HepG2 (cell line): ENCODE results near the gene PDZD7. TPM values are rescaled to one million over a fixed set of nuclear protein-coding genes. Genes with fewer than 3 reads are reported as not detected.

Experiments used
- CC2D1A ChIP-seq: sonication (generic); formaldehyde crosslinking; IDR thresholded peaks from 2 replicates; pipeline ENCODE4 v1.8.1; 2023; ENCODE audit warnings: mild to moderate bottlenecking, missing genetic modification reagents
- CCDC6 ChIP-seq: sonication (generic); formaldehyde crosslinking; IDR thresholded peaks from 2 replicates; pipeline ENCODE4 v1.8.1; 2022; ENCODE audit warnings: mild to moderate bottlenecking, missing genetic modification reagents, moderate library complexity
- CREB1 ChIP-seq, 2 experiments: fragments of 450-650 bp in 1 of 2; IDR thresholded peaks; 2 replicates each; pipeline ENCODE4 v1.6.1; 2016 to 2017; ENCODE audit warnings: control low read depth in 1 of 2, mild to moderate bottlenecking in 1 of 2, missing compliant biosample characterization in 1 of 2, missing genetic modification characterization in 1 of 2
- CREM ChIP-seq, 2 experiments: sonication (generic) in 1 of 2; formaldehyde crosslinking in 1 of 2; IDR thresholded peaks; 2 replicates each; pipeline versions ENCODE4 v1.4.0 to v1.6.1; 2016 to 2020; ENCODE audit warnings: antibody characterized with exemption in 1 of 2, mild to moderate bottlenecking in 1 of 2, missing genetic modification reagents in 1 of 2
- E2F5 ChIP-seq: sonication (generic); formaldehyde crosslinking; conservative IDR thresholded peaks from 2 replicates; pipeline ENCODE4 v1.4.0; 2020; ENCODE audit warnings: missing genetic modification reagents
- HNF4G ChIP-seq, 2 experiments: sonication (generic) in 1 of 2; formaldehyde crosslinking in 1 of 2; IDR thresholded peaks; 2 replicates each; pipeline versions ENCODE4 v1.4.0 to v1.6.1; 2011 to 2020; ENCODE audit warnings: borderline replicate concordance in 2 of 2, low read depth in 2 of 2, mild to moderate bottlenecking in 2 of 2, low read length in 1 of 2, missing genetic modification reagents in 1 of 2, moderate library complexity in 1 of 2
- HNRNPLL ChIP-seq: fragments of 200-400 bp; formaldehyde crosslinking; IDR thresholded peaks from 2 replicates; pipeline ENCODE4 v1.6.1; 2017; ENCODE audit warnings: mild to moderate bottlenecking, low read depth, low read length; ENCODE audit not compliant: poor library complexity, severe bottlenecking
- MED8 ChIP-seq: sonication (generic); formaldehyde crosslinking; IDR thresholded peaks from 2 replicates; pipeline ENCODE4 v1.8.1; 2023; ENCODE audit warnings: mild to moderate bottlenecking, missing genetic modification reagents; ENCODE audit not compliant: insufficient replicate concordance
- MLLT10 ChIP-seq: sonication (generic); formaldehyde crosslinking; IDR thresholded peaks from 2 replicates; pipeline ENCODE4 v1.4.0; 2020; ENCODE audit warnings: missing genetic modification reagents
- NCOR1 ChIP-seq: fragments of 200-600 bp; sonication (generic); IDR thresholded peaks from 2 replicates; pipeline ENCODE4 v1.7.0; 2017; ENCODE audit warnings: antibody characterized with exemption, low read length, borderline replicate concordance
- NR1H2 ChIP-seq: sonication (generic); formaldehyde crosslinking; IDR thresholded peaks from 2 replicates; pipeline ENCODE4 v1.8.1; 2022; ENCODE audit warnings: low read depth, missing genetic modification reagents, borderline replicate concordance
- PHF21A ChIP-seq: sonication (generic); formaldehyde crosslinking; IDR thresholded peaks from 2 replicates; pipeline ENCODE4 v1.5.0; 2020; ENCODE audit warnings: mild to moderate bottlenecking, missing genetic modification reagents
- RARA ChIP-seq: IDR thresholded peaks from 2 replicates; pipeline ENCODE4 v1.6.1; 2016; ENCODE audit warnings: missing genetic modification reagents, missing compliant biosample characterization
- RBM22 ChIP-seq: fragments of 200-400 bp; formaldehyde crosslinking; optimal IDR thresholded peaks from 2 replicates; pipeline ENCODE3; 2017; ENCODE audit warnings: mild to moderate bottlenecking, low read length, moderate library complexity
- RXRB ChIP-seq: IDR thresholded peaks from 2 replicates; pipeline ENCODE4 v1.6.1; 2016; ENCODE audit warnings: borderline replicate concordance, missing genetic modification reagents, missing compliant biosample characterization
- SIX1 ChIP-seq: sonication (generic); formaldehyde crosslinking; IDR thresholded peaks from 2 replicates; pipeline ENCODE4 v1.4.0; 2020; ENCODE audit warnings: missing genetic modification reagents, borderline replicate concordance
- SMAD1 ChIP-seq: sonication (generic); formaldehyde crosslinking; IDR thresholded peaks from 2 replicates; pipeline ENCODE4 v1.4.0; 2020; ENCODE audit warnings: missing genetic modification reagents, low read depth, mild to moderate bottlenecking, borderline replicate concordance
- SOX6 ChIP-seq, 2 experiments: fragments of 450-650 bp in 1 of 2; sonication (generic) in 1 of 2; formaldehyde crosslinking in 1 of 2; IDR thresholded peaks; 2 replicates each; pipeline versions ENCODE4 v1.4.0 to v1.6.1; 2017 to 2020; ENCODE audit warnings: antibody characterized with exemption in 1 of 2, mild to moderate bottlenecking in 1 of 2, missing genetic modification reagents in 1 of 2
- SRF ChIP-seq: IDR thresholded peaks from 2 replicates; pipeline ENCODE4 v1.6.1; 2011; ENCODE audit warnings: mild to moderate bottlenecking, low read depth, low read length, moderate library complexity
- TMF1 ChIP-seq: sonication (generic); formaldehyde crosslinking; IDR thresholded peaks from 2 replicates; pipeline ENCODE4 v1.8.1; 2022; ENCODE audit warnings: low read depth, missing genetic modification reagents
- ZNF18 ChIP-seq: sonication (generic); formaldehyde crosslinking; IDR thresholded peaks from 2 replicates; pipeline ENCODE4 v1.8.0; 2022; ENCODE audit warnings: mild to moderate bottlenecking, missing genetic modification reagents; ENCODE audit not compliant: insufficient replicate concordance
- ZNF83 ChIP-seq: sonication (generic); formaldehyde crosslinking; IDR thresholded peaks from 2 replicates; pipeline ENCODE4 v1.4.0; 2020; ENCODE audit warnings: missing genetic modification reagents, mild to moderate bottlenecking, borderline replicate concordance
- ZSCAN31 ChIP-seq: sonication (generic); formaldehyde crosslinking; IDR thresholded peaks from 2 replicates; pipeline ENCODE4 v1.5.0; 2020; ENCODE audit warnings: low read depth, mild to moderate bottlenecking, missing genetic modification reagents
- ZSCAN5A ChIP-seq: sonication (generic); formaldehyde crosslinking; IDR thresholded peaks from 2 replicates; pipeline ENCODE4 v1.8.0; 2022; ENCODE audit warnings: mild to moderate bottlenecking, missing genetic modification reagents, borderline replicate concordance
- polyA plus RNA-seq, 8 experiments: library from polyadenylated mRNA; depleted of rRNA in 3 of 8; stranded (reverse) in 7 of 8; unstranded in 1 of 8; fragments of >200 nt; fragmentation: Illumina TruSeq in 4 of 8; extraction: Trizol in 4 of 8; gene quantifications; 2 replicates each; pipeline versions ENCODE4 v1.2.1 to v1.2.3, GENCODE V29; 2011 to 2016; ENCODE audit warnings: low read depth in 4 of 8, missing spikeins in 1 of 8, mixed read lengths in 1 of 8; ENCODE audit not compliant: insufficient read depth in 1 of 8
- total RNA-seq, 5 experiments: library from RNA; depleted of rRNA; stranded (reverse); fragments of >200 nt; fragmentation: Illumina TruSeq; extraction: Trizol; gene quantifications; 2 replicates each; pipeline ENCODE4 v1.2.3, GENCODE V29; 2016; ENCODE audit warnings: low read depth in 1 of 5

The PDZD7 gene
- total and polyA plus RNA-seq, 2 of the 13 experiments (the other 11 are each of a cell fraction or from before 2014, with no cell fraction given), result 0.58 to 0.73 TPM

- TF ChIP-seq RXRB (CRISPR knock-in tag) (peak; percentile 95), E2F5 (CRISPR knock-in tag) (no peak), HNF4G (IDR thresholded peaks at IDR 0.05; ENCODE audit: borderline replicate concordance, low read depth, low read length) (peak; percentile 91), HNF4G (CRISPR knock-in tag; IDR thresholded peaks at IDR 0.05; ENCODE audit: borderline replicate concordance, low read depth) (peak; percentile 79; the same call in 1 of the 2 replicates), TMF1 (CRISPR knock-in tag) (no peak), SRF (peak; percentile 63; the same call in 1 of the 2 replicates), HNRNPLL (no peak), SIX1 (CRISPR knock-in tag) (peak; percentile 59; the same call in 1 of the 2 replicates), ZSCAN31 (CRISPR knock-in tag) (0 out of 2 replicates have a peak, but pooled peaks have one; percentile 53), NCOR1 (peak; percentile 71; the same call in 1 of the 2 replicates), CREB1 (IDR thresholded peaks at IDR 0.05) (no peak), CREB1 (CRISPR knock-in tag; IDR thresholded peaks at IDR 0.05) (peak; percentile 76), ZSCAN5A (CRISPR knock-in tag) (peak; percentile 77; the same call in 1 of the 2 replicates), NR1H2 (CRISPR knock-in tag) (no peak), PHF21A (CRISPR knock-in tag) (peak; percentile 100), MED8 (peak; percentile 73), CCDC6 (CRISPR knock-in tag) (peak; percentile 95), RBM22 (peak; percentile 36), SMAD1 (CRISPR knock-in tag) (no peak), ZNF83 (CRISPR knock-in tag) (no peak), CREM (IDR thresholded peaks at IDR 0.05) (peak; percentile 88), CREM (CRISPR knock-in tag; IDR thresholded peaks at IDR 0.05) (no peak), MLLT10 (CRISPR knock-in tag) (no peak), SOX6 (IDR thresholded peaks at IDR 0.05) (no peak), SOX6 (CRISPR knock-in tag; IDR thresholded peaks at IDR 0.05) (peak; percentile 92), ZNF18 (CRISPR knock-in tag) (peak; percentile 59), RARA (peak; percentile 99), CC2D1A (no peak)
Measured at GRCh38 chr10:100970914-100971811, 59.8 kb downstream of the PDZD7 start (continued).
